Measurements from ENCODE around the gene HPCA.

HPCA gene

GRCh38 chr1:32886004-32886827 lies at the start of gene HPCA:
Gene HPCA, plus strand, starts transcription at chr1:32886491. Its CDS starts 2,408 bp downstream, at chr1:32888899.
- no peak for DNase-seq

GRCh38 chr1:32848354-32849063 lies 37.8 kb upstream of the HPCA start:
- no peak for DNase-seq

DNA sequence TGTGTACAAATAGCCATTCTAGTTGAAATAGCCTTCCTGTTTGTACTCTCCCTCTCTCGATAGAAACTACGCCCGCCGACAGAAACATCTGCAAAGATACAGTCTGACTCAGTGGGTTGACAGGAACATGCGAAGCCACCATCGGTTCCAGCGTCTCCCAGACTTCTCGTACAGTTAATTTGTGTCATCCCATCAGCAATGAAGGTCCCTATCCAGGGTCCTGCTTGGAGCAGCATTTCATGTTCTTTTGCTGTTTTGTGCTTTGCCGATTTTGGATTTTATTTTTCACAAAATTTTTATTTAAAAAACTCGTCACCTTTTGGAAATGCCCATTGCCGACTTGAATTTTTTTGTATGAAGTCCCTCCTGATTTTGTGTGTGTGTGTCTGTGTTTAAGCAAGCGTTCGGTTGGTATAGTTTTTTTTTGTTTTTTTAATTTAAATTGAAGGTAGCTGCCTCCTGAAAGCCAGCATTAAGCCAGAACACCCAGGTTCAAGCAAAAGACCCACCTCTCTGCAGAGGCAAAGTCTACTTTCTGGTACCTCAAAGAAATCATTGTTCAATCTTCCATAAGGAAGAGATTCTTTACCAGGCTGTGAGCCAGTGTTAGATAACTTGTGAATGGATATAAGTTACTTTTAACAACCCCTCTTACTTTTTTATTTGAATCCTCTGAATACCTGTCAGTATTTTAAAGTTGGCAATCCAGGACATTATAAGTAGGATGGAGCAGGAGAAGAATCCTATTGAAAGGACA lies 30.3 kb upstream of the HPCA start:
- no peak for DNase-seq

DNA sequence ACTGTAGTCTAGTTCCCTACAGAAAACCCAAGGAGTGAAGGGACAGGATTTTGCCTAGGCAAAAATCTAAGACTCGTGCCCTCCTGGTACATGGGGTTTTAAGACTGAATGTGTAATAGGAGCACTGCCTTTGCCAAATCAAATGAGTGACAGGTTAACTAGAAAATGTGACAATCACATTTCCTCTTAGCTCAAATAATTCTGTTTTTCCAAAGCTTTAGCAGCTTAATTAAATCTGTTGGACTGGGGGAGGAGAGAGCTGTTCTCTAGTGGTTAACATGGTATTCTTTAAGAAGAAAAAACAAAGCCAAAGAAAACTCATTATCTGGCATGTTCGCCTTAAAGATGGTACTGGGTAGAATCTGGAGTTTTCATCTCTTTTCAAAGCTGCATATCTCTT lies 28.2 kb upstream of the HPCA start:
- no peak for DNase-seq

DNA sequence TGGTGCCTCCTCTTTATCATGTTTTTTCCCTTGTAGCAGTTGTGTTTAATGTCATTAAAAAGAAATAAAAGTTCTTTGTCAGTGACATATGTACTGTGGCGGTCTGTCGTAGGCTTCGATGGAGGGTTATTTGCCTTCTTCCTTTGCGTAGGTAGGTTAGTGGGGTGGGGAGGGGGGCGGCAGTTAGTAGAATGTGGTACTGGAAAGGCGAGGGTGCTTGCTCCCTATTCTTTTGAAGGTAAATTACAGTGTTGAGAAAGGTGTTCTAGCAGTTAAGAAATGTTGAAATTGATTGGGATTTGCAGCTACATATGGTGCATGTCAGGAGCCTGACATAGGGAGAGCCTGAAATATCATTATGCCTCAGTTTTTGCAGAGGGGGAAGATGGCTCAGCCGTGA lies 27.5 kb upstream of the HPCA start:
- no peak for DNase-seq

DNA sequence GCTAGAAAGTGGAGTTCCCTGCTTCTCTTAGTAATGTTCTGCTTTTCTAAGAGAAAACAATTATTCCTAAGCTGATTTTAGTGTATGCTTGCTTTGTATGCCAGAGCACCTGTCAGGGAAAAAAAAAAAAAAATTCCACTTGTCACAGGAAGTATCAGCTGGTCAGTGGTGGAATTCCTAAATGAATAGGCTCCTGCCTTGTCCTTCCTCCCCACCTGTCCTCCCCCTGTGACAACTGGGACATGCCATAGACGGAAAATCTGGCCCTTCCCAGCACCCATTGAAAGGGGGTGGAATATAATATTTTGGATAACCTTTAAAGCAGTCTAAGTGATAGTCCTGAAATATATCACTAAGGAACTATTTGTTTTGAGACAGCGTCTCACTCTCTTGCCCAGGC lies 26.4 kb upstream of the HPCA start:
- DNase-seq = no peak

- no peak for DNase-seq
Observed at GRCh38 chr1:32860566-32860965, 25.7 kb upstream of the HPCA start.

DNA sequence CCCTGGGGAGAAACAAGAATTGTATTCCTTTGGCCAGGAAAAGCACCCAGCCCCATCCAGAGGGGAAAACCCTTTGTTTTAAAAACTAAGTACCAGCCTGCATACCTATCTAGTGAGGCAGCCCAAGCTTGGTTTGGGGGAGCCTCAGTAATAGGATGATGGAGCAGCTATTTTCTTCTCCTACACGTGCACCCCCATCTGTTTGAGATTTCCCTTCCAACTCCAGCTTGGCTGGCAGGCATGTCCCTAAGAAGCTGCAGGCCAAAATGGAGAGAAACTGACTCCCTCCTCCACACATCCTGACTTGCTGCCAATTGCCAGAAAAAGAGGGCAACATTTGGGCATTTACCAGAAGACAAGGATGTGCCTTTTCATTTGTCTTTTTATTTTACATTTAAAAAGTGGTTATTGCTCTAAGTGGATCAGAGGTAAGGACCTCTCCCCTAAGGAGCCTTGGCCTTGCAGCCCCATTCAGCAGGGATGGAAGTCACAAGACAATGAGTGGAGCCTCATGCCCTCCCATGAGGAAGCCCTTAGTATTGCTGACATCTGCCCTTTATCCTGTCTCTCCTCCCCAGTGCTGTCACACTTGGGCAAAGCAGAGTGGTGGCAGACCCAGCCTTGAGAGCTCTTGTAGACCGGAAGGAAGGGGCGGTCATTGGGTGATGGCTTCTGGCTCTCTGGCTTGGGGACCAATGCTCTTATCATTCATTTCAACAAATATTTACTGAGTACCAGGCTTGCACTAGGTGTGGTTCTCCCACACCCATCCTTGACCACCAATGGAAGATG lies 24.2 kb upstream of the HPCA start:
- no peak for DNase-seq

GRCh38 chr1:32863218-32863880 lies 22.9 kb upstream of the HPCA start:
- DNase-seq = no peak

DNA sequence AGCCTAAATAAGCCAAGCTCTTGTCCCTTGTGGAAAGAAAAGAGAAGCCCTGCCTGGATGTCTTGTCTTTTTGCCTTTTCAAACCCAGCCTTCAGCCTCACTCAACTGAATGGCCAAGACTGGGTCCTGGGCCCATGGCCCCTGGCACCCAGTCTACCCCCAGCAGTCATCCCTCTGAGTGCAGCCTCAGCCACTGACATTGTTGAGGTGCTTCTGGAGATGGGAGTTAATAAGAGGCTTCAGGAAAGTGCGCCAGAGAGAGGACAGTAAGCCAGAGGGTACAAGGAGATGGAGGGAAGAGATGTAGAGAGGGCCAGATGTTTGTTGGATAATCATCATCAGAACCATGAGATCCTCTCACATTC lies 22.4 kb upstream of the HPCA start:
- DNase-seq = no peak

DNA sequence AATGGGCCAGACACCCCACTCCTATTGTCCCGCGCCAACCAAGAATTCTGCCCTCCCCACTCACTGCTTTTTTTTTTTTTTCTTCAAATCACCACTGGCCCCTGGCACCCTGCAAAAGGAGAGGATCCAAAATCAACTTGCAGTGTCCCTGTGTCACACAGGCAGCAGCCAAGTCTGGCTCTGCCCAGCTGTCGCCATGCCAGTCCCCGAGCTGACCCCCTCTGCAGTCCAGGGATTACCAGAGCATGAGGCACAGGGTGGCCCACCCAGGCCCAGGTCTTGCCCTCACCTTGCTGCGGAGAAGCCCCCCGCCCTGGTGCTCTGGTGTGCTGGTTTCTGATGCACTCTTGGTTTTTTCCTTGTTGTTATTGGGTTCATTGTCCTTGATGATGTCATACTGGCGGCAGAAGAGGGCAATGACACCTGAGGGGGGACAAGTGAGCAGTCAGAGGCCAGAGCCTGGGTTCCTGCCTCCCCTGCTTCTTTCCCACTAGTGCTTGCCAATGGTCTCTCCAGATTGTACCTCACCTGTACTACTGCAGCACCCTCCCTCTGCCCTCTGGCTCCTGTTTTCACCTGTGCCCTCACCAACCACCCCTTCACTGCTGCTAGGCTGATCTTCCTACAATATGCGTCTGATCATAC lies 21.8 kb upstream of the HPCA start:
- no peak for DNase-seq

GRCh38 chr1:32865639-32866405 lies 20.5 kb upstream of the HPCA start:
- no peak for DNase-seq

DNA sequence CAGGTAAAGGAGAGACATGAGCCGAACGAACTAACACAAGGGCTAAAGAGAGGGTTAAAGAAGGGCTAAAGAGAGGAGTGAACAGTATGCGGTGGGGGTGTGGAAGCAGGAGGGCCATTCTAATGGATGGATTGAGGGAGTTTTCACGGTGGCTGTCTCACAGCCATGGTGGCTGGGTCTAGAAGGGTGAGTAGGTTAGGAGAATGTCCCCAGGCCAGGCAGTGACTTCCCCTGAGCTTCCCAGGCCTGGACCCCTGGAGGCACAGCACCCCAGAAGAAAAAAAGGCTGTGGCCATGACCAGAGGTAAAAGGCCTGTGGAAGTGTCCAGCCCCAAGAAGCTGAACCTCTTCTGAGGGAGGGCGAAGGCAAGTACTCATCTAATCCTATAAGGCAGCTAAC lies 19.1 kb upstream of the HPCA start:
- DNase-seq = no peak

GRCh38 chr1:32867671-32868070 lies 18.6 kb upstream of the HPCA start:
- DNase-seq = no peak

GRCh38 chr1:32868085-32868484 lies 18.2 kb upstream of the HPCA start:
- no peak for DNase-seq

DNA sequence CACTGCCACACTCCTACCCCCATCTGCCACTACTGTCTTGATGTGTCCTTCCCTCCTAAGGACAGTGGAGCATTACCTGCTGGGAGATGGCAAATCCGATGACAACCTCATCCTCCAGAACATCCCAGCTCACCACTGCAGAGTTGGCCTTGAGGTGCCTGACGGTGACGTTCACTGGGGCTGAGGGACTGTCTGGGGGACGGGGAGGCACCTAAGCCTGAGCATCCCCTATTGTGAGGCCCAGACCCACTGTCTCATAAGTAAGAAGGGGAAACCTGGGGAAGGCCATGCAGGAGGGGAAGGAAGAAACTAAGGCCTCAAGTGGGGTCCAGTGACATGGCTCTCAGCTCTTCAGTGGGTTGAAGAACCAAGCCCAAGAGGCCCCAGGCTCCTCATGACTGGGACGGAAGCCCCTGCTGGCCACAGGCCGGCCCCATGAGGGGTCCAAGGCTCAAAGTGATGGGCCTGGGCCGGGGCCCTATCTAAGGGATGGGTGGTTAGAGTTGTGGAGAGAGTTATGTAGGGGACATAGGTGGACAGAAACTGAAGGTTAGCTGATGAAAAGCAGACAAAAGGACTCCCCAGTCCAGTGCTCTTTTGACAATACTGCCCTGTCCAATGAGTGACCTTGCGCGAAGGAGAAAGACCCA lies 17.4 kb upstream of the HPCA start:
- DNase-seq = no peak

DNA sequence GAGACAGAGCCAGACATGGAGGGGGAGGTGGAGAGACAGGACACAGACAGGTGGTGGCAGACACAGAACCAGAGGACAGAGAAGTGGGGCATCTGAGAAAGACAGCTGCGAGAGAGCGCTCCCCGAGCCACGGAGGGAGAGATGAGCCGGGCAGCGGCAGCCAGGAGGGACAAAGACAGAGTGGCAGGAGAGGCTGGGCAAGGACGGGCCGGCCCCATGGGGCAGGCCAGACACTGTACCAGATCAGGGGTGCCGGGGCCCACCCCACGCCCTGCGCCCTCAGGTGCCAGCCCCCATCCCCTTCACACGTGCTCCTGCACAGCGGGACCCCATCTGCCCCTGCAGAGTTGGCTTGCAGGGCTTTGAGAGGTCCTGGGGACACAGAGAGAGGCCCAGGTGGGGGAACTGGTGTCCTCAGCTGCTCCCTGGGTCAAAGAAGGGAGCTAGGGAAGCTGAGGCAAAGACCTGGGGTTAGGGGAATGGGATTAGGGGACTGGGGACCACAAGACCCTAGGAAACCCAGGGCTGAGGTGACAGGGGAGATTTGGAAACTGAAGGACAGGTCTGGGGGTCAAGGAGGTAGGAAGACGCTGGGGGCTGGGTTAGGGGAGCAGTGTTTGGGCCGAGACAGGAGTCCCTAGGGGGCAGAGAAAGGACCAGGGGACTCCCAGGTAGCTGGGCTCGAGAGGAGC lies 16.2 kb upstream of the HPCA start:
- DNase-seq = no peak

- no peak for DNase-seq
Observed at GRCh38 chr1:32870615-32871363, 15.5 kb upstream of the HPCA start, which contains the start of gene FNDC5. Gene FNDC5, minus strand, starts transcription at chr1:32870912.
